NCI-H128 (cell line): ENCODE measurements around the gene DIAPH3.

Experiments
- DNase-seq: peaks from one replicate; lab custom pipeline; 2025; ENCODE audit not compliant: unreplicated experiment; lab: John Stamatoyannopoulos, UW

Gene DIAPH3

DNA sequence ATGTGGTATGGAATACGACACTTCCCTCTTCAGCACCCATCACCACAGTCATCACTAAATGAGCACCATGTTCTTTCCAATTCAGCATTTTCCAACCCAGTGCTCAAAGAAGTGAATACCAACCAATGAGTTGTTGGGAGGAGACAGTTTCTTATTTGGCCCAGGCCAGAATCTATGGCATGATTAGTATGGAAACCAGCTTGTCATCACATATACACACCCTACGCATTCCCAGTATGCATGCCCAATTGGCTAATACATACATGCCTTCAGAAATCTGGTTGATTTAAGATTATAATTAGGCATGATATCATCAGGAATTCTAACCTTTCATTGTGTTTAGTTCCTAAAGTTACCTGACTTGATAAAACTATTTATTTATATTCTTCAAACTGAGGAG is 430.0 kb downstream of the DIAPH3 start:
- DNase-seq, result no peak

DNA sequence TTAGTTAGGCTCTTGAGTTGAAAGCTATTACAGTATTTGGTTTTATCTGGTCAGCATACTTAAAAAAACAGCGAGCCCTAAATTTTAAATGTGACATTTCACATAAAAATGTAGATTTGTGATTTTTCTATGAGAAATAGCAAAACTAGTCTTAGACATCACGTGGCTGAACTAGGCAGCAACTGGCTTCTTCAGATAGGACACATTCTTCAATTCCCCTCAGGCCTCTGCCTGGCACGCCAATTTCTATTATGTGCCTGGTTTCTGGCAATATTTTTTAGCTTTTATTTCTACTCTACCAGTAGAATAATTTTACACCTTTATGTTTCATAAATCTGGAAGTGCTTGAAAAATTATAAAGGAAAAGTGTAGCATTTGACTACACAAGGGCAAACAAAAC is 433.7 kb downstream of the DIAPH3 start:
- DNase-seq, result no peak

DNA sequence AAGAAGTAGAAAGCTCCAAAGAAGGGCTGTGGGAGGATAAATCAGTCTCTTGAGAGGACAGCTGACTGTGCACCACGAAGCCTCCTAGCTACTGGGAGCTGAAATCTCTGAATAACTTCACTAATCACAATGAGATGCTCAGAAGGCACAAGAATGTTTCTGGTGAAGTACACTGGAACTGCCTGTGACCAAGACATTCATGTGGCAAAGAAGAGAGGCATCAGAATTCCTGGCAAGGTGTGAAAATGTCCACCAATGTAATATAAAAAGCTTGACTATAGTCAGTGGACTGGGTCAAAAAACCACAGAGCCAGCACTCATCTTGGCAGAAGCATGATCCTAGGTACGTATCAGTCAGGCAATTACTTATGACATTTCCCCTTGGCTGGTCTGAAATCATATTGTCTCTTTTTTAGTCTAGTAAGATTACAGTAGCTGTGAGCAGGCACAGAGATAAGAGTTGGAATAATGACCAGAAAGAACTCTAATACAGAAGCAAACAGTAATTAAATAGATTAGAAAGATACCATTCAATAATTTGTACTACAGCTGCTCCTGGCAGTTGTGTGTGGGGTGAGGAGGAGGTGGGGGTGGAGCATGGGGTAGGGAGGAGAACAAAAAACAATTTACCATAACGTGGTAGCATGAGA is 434.7 kb downstream of the DIAPH3 start:
- DNase-seq, result no peak

DNA sequence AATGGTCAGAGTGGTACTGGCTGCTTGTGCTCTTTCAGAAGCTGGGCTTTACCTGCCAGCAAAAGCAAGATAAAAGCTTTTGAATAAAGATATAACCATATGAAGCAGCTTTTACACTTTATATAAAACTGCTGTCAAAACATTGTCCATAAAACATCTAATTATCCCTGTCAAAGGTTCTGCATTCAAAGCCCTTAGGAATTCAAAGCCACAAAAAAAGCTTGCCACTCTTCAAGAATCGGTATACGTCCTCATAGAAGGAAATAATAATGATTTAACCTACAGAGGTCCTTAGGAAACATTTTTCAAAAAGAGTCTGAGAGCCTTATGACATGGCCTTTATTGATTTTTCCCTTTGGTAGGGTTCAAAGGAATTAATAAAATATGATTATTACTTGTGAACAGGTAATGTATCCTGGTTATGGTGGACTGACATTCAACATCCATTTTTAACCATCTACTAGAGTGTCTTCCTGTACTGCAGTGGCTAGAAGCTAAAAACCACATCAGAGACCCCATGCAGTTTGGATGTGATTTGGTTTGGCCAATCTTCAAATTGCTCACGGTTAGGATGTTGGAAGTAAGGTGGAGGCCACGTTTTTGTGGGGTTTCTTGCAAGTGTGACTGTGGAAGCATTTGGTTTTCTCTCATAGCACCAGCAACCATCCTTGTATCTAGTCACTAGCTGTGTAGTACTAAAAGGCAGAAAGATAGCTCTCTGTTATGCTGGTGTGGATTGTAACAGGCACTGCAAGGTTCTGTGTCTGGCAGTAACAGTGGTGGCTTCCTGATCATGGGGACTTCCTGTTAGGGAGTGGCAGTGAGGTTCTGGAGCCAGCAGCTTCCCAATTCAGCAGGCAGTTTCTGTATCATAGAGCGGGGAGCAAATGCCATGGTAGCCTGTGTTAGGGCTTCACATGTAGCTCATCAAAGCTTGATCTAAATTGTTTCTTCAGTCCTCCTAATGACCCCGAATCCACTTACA is 441.5 kb downstream of the DIAPH3 start:
- no peak for DNase-seq

GRCh38 chr13:59715611-59716010 is 448.1 kb downstream of the DIAPH3 start:
- DNase-seq, result no peak

DNA sequence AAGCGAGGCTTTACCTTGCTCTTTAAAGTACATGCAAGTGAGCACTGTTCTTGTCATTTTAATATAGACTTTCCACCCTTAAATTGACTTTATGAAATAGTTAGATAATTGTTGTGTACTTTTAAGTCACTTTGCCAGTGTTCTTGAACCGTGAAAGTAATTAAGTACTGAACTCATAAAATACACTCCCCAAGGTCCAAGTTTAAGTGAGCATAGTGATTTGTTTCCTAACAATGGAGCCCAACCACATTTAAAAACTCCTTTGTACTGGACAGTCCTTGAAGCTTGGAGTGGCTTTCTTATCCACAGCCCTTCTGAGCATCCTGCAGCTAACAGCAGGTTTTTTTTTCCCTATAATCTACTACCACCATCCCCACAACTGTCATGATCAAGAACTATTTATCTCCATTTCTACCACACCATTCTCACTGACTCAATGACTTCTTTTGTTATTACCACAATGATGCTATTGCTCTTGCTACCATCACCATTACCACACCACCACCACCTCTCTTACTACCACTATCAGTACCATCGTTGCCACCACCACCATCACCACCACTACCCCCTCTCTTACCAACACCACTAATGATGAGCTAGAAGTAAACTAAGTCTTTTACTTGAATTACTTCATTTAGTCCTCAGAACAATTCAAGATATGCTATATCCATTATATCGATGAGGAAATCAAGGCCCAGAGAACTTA is 452.6 kb downstream of the DIAPH3 start:
- no peak for DNase-seq

GRCh38 chr13:59710416-59710815 is 453.3 kb downstream of the DIAPH3 start:
- DNase-seq, result no peak

GRCh38 chr13:59706101-59706976 is 457.4 kb downstream of the DIAPH3 start:
- no peak for DNase-seq

DNA sequence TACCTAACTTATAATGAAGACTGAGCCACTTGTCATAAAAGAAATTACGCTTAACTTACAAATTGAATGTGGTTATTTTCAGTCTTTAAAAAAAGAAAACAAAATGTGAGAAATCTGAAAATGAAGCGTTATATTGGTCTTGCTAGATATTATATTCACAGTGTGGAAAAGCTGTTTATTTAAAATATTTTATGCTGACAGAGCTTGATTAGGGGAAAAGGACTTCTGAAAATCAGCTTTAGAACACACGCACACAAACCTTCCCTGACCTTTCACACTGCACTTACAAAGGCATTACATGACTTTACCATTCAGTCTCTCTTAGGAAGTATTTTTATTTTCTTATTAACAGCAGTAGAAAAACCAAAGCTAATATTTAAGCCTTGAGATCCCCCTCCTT is 461.5 kb downstream of the DIAPH3 start:
- DNase-seq, result no peak

GRCh38 chr13:59701261-59701660 is 462.5 kb downstream of the DIAPH3 start:
- DNase-seq, result no peak

DNA sequence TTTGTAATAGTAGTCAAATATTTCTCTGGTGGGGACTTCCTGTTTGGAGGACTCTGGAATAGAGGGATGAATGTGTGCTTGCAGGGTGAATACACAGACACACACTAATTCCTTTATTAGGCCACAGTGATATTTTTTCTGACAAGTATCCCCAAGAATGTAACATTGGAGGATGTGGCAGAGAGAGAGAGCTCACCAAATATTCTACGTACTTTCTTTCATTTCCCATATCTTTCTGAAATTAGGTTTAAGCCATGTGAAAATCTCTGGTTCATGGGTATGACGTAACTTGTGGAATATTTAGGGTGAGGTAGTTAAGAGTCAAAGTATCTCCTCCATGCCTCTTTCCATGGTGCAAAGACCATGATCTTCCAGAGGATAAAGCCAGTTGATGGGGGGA is 463.4 kb downstream of the DIAPH3 start:
- no peak for DNase-seq

DNA sequence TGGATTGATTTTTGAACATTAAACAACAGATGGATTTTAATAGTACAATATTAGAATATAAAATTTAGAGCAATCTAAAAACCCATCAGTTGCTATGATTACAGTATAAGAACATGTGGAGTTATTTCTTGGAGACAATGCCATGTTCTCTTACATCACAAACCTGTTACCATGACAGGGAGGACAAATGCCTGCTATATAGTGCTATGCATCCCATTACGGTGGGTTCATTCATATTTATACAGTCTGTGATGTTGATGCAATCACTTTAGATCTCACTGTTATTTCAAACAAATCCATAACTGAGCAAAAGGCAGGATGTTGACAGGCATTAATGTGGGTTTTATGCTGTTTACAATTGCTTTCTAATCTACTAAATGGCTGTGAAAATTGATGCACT is 467.5 kb downstream of the DIAPH3 start:
- DNase-seq, result no peak

GRCh38 chr13:59691501-59692066 is 472.1 kb downstream of the DIAPH3 start:
- DNase-seq, result no peak

GRCh38 chr13:59690857-59691500 is 472.7 kb downstream of the DIAPH3 start:
- no peak for DNase-seq

- no peak for DNase-seq
These were observed 474.7 kb downstream of the DIAPH3 start for GRCh38 chr13:59689057-59689456.

- no peak for DNase-seq
These were observed 476.8 kb downstream of the DIAPH3 start for GRCh38 chr13:59686798-59687394.

DNA sequence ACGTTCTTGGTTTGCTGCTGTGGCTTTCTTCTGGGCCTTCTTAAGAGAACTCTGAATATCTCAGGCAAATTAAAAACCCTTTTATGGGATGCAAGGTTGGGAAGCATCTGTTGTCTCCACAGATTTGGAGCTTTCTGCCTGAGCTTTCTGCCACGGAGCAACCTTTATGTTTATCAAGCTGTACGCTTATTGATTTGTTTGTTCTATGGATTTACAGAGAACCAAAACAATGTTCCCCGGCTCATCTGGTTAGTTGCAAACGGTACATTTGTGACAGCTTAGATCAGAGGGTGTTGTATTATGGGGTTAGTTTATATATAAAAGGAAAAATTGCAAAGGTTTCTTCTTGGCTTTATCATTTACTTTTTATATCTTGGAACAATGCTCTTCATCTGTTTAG is 479.6 kb downstream of the DIAPH3 start:
- no peak for DNase-seq

GRCh38 chr13:59681636-59682311 is 482.0 kb downstream of the DIAPH3 start:
- no peak for DNase-seq

DNA sequence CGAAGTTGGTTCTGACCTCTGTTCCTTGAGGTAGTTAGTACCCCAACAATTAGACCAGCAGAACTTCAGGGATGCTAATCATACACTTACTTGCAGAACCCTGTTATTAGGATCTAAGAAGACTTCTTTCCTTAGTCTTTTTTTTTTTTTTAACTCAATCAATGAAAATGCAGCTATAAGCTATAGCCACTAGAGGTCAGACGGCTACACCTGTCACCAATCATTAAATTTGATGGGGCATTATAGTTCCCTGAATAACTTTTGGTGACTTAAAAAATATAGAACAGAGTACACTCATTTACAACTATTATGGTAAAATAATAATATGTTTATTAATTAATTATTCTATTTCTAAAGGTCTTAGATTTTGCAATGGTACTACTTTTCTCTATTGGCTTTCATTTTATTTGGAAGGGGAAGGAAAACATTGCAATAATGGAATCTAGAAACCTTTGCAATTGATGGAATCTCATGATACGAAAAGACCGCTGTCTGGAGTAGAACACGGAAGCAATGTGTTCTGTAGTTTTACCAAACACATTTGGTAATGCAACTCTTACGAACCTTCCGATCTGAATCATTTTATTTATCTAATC is 483.2 kb downstream of the DIAPH3 start:
- DNase-seq, result peak; percentile 6
